ENCODE data around the gene FARP2.
"Not testable (repeated sequence)": the region's sequence is repeated elsewhere in the genome, so short reads cannot be mapped to it uniquely, and the experiment has no call there.

Gene FARP2

GRCh38 chr2:241372361-241372992 is 16.4 kb downstream of the FARP2 start:
- no peak for DNase-seq (ENCODE audit: low read depth)

- no peak for DNase-seq (ENCODE audit: low read depth)
These were observed 17.4 kb downstream of the FARP2 start for GRCh38 chr2:241373446-241373845.

GRCh38 chr2:241373906-241374305 is 17.8 kb downstream of the FARP2 start:
- DNase-seq (ENCODE audit: low read depth), result not testable (repeated sequence)

DNA sequence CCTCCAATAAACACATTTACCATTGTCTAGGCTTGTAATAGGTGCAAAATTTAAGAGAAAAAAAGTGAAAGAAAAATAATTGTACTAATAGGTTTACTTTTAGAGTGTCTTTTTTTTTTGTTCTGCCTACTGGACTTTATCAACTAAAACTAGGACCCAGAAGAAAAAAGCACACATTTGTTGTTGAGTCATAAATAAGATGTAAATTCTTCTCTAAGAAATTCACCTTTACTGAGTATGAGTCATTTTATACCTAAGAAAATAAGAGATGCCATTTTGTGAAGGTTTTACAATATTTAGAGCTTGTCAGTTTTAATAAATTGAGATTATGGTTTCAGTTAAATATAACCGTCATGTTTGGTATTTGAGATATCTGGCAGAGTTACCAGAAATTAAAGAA is 19.2 kb downstream of the FARP2 start:
- no peak for DNase-seq (ENCODE audit: low read depth)

- no peak for DNase-seq (ENCODE audit: low read depth)
These were observed 20.7 kb downstream of the FARP2 start for GRCh38 chr2:241376808-241377207.

DNA sequence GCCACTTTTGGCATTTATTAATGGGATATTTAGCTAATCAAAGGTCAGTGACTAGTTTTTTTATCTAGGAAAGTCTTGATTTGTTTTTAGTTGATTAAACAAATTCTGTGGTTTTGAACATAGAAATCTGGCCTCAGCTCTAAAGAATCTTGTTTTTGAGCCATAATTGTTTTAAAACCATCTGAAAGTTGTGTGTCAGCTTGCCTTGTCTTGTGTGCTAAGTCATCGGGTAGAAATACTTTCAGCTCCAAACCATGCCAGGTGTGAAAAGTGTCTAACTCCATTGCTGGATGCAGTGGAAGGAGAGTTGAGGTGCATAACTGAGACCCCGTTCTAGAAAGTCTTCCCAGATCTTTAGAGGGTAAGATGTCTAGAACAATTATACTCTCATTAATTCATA is 22.7 kb downstream of the FARP2 start:
- DNase-seq (ENCODE audit: low read depth), result no peak

DNA sequence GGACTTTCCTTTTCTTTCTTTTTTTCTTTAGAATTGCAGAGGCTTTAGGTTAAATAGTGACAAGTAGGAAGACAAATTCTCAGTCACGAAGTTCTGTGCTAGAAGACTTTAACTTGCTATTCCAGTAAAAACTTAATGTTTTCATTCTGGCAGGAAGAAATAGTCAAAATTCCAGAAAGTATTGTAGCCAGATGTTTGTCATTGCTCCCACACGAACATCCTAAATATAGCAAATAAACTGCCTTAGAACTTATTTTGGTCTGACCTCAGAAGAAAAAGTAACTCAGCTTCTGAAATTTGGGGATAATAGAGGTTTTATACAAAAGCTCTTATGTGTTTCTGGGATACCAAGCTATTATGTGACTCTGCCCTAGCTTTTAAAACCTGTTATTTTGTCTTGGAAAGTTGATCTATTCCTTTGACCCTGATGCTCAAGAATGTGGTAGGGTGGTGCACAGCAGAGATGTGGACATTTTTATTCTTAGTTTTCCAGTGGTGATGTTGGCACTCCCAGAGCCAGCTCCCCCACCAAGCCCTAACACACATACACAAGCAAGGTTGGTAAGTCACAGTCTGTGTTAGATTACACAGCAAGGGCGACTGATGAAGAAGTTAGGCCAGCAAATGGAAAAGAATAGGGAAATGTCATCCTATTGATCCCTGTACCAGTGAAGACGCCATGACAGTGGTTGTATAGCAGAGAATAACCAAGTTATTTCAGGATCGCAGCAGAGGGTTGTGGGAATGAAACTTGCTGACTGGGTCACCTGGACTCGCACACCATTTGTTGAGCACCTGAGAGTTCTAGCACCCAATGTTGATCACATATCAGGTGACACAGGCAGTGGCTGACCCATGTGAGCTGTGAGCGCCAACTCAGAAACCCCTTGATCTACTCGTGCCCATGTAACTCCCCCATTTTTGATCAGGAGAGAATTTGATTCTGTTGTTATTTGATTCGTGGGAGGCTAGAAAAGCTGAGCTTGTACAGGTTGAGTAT is 23.7 kb downstream of the FARP2 start:
- no peak for DNase-seq (ENCODE audit: low read depth)

- no peak for DNase-seq (ENCODE audit: low read depth)
These were observed 25.8 kb downstream of the FARP2 start for GRCh38 chr2:241381872-241382271.

GRCh38 chr2:241385450-241385849 is 29.4 kb downstream of the FARP2 start:
- DNase-seq (ENCODE audit: low read depth), result not testable (repeated sequence)

- no peak for DNase-seq (ENCODE audit: low read depth)
These were observed 30.4 kb downstream of the FARP2 start for GRCh38 chr2:241386519-241386918.

DNA sequence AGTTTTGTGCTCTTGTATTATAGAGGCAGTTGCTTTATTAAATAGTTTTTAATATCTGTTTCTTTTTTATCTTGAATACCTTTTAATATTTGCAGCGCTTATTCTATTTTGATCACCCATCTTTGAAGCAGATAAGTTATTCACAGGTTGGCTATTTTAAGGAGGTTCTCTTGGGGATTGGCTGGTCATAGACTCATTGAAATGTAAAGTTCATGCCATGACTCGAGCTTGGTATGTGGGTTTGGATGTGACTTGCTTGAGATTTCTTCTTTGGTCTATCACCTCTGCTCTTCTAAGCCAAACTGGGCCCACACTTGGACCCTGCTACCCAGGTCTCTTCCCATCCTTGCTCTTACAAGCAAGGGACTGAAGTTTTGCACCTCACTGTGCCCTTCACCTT is 33.6 kb downstream of the FARP2 start:
- DNase-seq (ENCODE audit: low read depth), result no peak

GRCh38 chr2:241390301-241391206 is 34.5 kb downstream of the FARP2 start:
- no peak for DNase-seq (ENCODE audit: low read depth)

DNA sequence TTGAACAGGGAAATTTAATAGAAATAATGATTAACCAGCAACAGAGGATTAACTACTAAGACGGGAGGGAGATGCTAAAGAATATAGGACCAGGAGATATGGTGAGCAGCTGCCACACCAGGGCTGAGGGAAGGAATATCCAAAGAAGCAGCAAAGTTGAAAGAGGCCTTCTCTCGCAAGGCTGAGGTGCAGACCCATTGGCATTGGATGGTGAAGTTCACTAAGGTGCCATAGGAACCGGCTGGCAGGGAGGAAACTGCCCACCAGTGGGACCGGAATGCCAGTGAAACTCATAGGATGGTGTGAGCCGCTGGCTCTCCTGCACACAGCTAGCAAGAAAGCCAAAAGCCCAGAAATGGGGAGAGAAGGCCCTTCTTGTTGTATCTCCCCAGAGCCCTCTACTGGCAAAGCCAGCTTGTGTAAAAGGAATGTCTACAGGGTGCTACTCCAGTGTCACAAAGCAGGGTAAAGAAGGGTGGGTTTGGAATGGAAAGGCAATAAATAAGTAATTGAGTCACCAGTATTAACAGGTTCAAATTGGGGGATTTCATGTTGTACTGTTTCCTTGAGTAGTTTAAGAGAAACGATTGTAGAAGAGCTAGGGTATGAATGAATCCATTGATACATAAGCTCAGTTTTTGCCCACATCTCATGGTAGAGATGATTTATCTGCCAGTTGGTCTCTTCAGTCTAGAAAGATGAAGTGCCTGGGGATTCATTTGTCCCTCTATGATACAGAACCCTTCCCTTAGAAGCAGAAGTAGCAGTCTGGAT is 36.0 kb downstream of the FARP2 start:
- no peak for DNase-seq (ENCODE audit: low read depth)

GRCh38 chr2:241392753-241393152 is 36.7 kb downstream of the FARP2 start:
- not testable (repeated sequence) for DNase-seq (ENCODE audit: low read depth)

- DNase-seq (ENCODE audit: low read depth), result no peak
These were observed 37.6 kb downstream of the FARP2 start for GRCh38 chr2:241393524-241394196.

- not testable (repeated sequence) for DNase-seq (ENCODE audit: low read depth)
These were observed 40.7 kb downstream of the FARP2 start for GRCh38 chr2:241396809-241397208.

GRCh38 chr2:241399941-241400922 is 44.1 kb downstream of the FARP2 start:
- DNase-seq (ENCODE audit: low read depth), result no peak

- no peak for DNase-seq (ENCODE audit: low read depth)
These were observed 52.8 kb downstream of the FARP2 start for GRCh38 chr2:241408849-241409248.

- no peak for DNase-seq (ENCODE audit: low read depth)
These were observed 54.7 kb downstream of the FARP2 start for GRCh38 chr2:241410739-241411176.

DNA sequence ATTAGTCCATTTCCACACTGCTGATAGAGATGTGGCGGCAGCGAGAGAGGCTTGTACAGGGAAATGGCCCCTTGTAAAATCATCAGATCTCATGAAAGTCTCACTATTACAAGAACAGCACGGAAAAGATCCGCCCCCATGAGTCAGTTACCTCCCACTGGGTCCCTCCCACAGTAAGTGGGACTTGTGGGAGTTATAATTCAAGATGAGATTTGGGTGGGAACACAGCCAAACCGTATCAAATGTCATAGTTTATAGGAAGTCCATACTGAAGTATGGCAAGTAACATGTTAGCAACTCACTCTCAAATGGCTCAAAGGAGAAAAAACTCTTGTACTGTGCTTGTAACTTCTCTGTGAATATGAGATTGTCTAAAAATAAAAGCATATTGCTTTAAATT is 56.1 kb downstream of the FARP2 start:
- DNase-seq (ENCODE audit: low read depth), result no peak
